ENCODE measurements around the gene NKX3-2. TPM values are rescaled to one million over a fixed set of nuclear protein-coding genes. Genes with fewer than 3 reads are reported as not detected.

The NKX3-2 gene
- total and polyA plus RNA-seq, 9 of the 15 experiments (the other 6 are each of a cell fraction or from before 2014, with no cell fraction given) = 0.03 to 0.81 (median 0.27) TPM; not detected in 1

GRCh38 chr4:13535708-13536361 lies 8.5 kb downstream of the NKX3-2 start (continued):
- TF ChIP-seq PATZ1 (CRISPR knock-in tag; IDR thresholded peaks at IDR 0.05; ENCODE audit: borderline replicate concordance) (no peak), POLR2AphosphoS5 (IDR thresholded peaks at IDR 0.05; ENCODE audit: control insufficient read depth, insufficient read depth, low read depth, low read length) (no peak)

DNA sequence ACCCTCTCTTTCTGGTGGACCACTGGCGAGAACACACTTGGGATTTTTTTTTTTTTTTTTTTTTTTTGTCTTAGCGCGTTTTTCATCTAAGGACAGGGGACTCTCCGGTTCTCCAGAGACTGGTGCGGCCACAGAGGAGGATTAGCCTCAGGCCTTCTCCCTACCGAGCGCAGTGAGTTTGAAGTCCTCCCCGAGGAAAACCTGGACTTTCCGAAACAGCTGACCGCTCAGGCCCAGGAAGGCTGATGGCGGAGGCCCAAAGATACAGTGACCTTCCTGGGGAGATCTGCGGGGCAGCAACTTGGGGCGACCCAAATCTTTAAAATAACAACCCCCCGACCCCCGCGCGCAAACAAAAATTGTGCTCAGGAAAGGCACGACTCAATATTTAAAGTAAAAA lies 9.2 kb downstream of the NKX3-2 start:
- ChIA-PET CTCF (ENCODE audit: low intra/inter-chr PET ratio) (no interaction called here), POLR2A (interaction anchor here (0.7 kb wide), 1 partner anchor 23 kb away, joined by 4 read pairs; no protein-coding TSS in a partner anchor)
- no peaks in the 10 kb centered on the region; the same call in 1 of the 2 replicates for H4K20me1 ChIP-seq (replicated peaks; ENCODE audit: control insufficient read depth, insufficient read depth, low read length)
- no peak overlapping the region for H3K9ac ChIP-seq (ENCODE audit: insufficient read depth in 1 of 2, low read depth in 2 of 2, low read length in 2 of 2)
- no peaks in the 10 kb centered on the region for H3K79me2 ChIP-seq (ENCODE audit: control insufficient read depth, insufficient read depth, low read length)
- no peak for DNase-seq (ENCODE audit: extremely low read depth in 1 of 4, low spot score in 3 of 4)
- no peaks in the 10 kb centered on the region for H3K9me1 ChIP-seq (ENCODE audit: control insufficient read depth, insufficient read depth, low read length)
- BruUV-seq (replicated peaks) = no TSS peak
- H3K27ac ChIP-seq (ENCODE audit: extremely low read depth, low read depth, low read length) = no peak overlapping the region
- ATAC-seq = no peak
- no peaks in the 10 kb centered on the region for H3K36me3 ChIP-seq (ENCODE audit: control insufficient read depth, insufficient read depth, low read length)
- H3K9me3 ChIP-seq (replicated peaks; ENCODE audit: control insufficient read depth, insufficient read depth, low read depth, low read length) = no peaks in the 10 kb centered on the region
- H3K4me3 ChIP-seq = no peak overlapping the region
- FAIRE-seq = no peak
- H3K4me2 ChIP-seq (ENCODE audit: insufficient read depth, low read length) = no peak overlapping the region
- 40% methylated on average over 14 of the region's 18 CpGs for WGBS (ENCODE audit: insufficient coverage, low coverage, missing lambda C conversion rate)
- in situ Hi-C loops (cut with MboI) = no loop called here
- H2AFZ ChIP-seq (ENCODE audit: low read depth, low read length) = no peak overlapping the region
- peaks cover 44 to 64% of the 10 kb centered on the region in 2 experiments for H3K27me3 ChIP-seq (ENCODE audit: control insufficient read depth in 2 of 2, insufficient read depth in 2 of 2, low read length in 2 of 2)
- peaks cover 10 to 21% of the 10 kb centered on the region in 2 experiments; a peak in 3 of 5 replicates for H3K4me1 ChIP-seq (replicated peaks in 1 of 2; ENCODE audit: control insufficient read depth in 2 of 2, insufficient read depth in 2 of 2, low read length in 2 of 2)
- intact Hi-C loops (cut with micrococcal nuclease) = loop anchor here (5.0 kb wide), 1 partner anchor 168 kb away; no protein-coding TSS in a partner anchor
- TF ChIP-seq ZC3H4 (CRISPR knock-in tag; IDR thresholded peaks at IDR 0.05; ENCODE audit: borderline replicate concordance) (no peak), PPARD (CRISPR knock-in tag; IDR thresholded peaks at IDR 0.05) (no peak), USF2 (CRISPR knock-in tag; IDR thresholded peaks at IDR 0.05) (no peak), RCOR1 (IDR thresholded peaks at IDR 0.05; ENCODE audit: borderline replicate concordance in 1 of 2, low read depth in 2 of 2, low read length in 2 of 2) (no peak), ZNF699 (CRISPR knock-in tag; IDR thresholded peaks at IDR 0.05; ENCODE audit: insufficient replicate concordance) (no peak), CLOCK (CRISPR knock-in tag; IDR thresholded peaks at IDR 0.05; ENCODE audit: borderline replicate concordance) (no peak), TAL1 (IDR thresholded peaks at IDR 0.05) (no peak), POLR3G (IDR thresholded peaks at IDR 0.05; ENCODE audit: extremely low read depth, insufficient read length, insufficient replicate concordance) (no peak)
- TF ChIP-seq, protein P1, sequence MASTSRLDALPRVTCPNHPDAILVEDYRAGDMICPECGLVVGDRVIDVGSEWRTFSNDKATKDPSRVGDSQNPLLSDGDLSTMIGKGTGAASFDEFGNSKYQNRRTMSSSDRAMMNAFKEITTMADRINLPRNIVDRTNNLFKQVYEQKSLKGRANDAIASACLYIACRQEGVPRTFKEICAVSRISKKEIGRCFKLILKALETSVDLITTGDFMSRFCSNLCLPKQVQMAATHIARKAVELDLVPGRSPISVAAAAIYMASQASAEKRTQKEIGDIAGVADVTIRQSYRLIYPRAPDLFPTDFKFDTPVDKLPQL (IDR thresholded peaks at IDR 0.05; ENCODE audit: extremely low read depth, insufficient read length) = no peak
- TF ChIP-seq, protein P2, sequence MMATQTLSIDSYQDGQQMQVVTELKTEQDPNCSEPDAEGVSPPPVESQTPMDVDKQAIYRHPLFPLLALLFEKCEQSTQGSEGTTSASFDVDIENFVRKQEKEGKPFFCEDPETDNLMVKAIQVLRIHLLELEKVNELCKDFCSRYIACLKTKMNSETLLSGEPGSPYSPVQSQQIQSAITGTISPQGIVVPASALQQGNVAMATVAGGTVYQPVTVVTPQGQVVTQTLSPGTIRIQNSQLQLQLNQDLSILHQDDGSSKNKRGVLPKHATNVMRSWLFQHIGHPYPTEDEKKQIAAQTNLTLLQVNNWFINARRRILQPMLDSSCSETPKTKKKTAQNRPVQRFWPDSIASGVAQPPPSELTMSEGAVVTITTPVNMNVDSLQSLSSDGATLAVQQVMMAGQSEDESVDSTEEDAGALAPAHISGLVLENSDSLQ (IDR thresholded peaks at IDR 0.05) = no peak
